Measurements from ENCODE around the gene TEX22. TPM values are rescaled to one million over a fixed set of nuclear protein-coding genes. Genes with fewer than 3 reads are reported as not detected.

Gene TEX22
- total and polyA plus RNA-seq, 8 donors = 0.96 to 3.0 (median 1.5) TPM

DNA sequence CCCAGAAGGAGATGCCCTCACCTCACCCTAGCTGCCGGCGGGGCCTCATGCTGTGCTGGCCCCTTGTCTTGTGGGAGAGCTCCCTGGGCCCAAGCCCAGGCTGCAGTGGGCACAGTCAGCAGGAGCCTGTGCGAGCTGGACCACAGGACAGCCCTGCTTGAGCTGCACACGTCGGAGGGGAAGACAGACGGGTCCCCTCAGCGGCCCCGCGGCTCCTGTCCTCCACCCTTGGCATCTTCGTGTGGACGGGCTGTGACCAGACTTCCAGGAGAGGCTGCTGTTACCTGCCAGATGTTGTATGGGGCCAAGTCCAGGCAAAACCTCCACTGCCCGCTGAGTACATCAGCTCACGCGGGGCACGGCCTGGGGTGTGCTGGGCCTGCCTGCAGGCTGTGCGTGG lies 9.4 kb upstream of the TEX22 start:
- H3K4me3 ChIP-seq = no peak overlapping the region
- no peaks in the 10 kb centered on the region for H3K9me3 ChIP-seq
- no peak for TF ChIP-seq CTCF (IDR thresholded peaks at IDR 0.05)
- intact Hi-C loops (cut with DNase I) = no loop called here
- ATAC-seq (no peak), DNase-seq (peak in 1 of 4 donors; percentile 65)
- H3K36me3 ChIP-seq = peaks cover 0 to 39% of the 10 kb centered on the region in 2 donors
- H3K27ac ChIP-seq = peak overlapping the region in 1 of 2 donors; percentile 19
- H3K4me1 ChIP-seq = peaks cover 0 to 39% of the 10 kb centered on the region in 2 donors
- H3K27me3 ChIP-seq = no peaks in the 10 kb centered on the region

DNA sequence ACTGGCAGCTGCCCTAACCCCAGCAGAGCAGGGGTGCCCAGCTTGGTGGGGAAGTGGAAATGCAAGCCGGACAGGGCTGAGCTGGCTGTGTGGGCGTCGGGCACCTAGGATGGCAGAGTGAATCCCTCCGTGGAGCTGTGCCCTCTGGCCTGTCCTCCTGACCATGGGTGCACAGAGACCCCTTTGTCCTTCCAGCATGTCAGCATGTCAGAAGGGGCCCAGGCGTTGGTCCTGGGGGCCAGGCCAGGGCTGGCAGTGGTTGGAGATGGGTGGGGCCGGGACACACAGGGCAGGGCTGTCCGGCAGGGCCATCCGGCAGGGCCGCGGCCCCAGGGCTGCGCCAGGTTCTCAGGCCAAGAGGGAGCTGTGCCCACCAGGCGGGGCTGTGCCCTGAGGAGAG lies 8.8 kb upstream of the TEX22 start:
- no peak overlapping the region for H3K4me3 ChIP-seq
- DNase-seq (peak in 1 of 4 donors; percentile 75), ATAC-seq (peak; percentile 16)
- no peak for TF ChIP-seq CTCF (IDR thresholded peaks at IDR 0.05)
- H3K9me3 ChIP-seq = no peaks in the 10 kb centered on the region
- intact Hi-C loops (cut with DNase I) = no loop called here
- no peaks in the 10 kb centered on the region for H3K27me3 ChIP-seq
- H3K27ac ChIP-seq = peak overlapping the region; percentile 53 to 71
- peaks cover 0 to 39% of the 10 kb centered on the region in 2 donors for H3K36me3 ChIP-seq
- peaks cover 0 to 44% of the 10 kb centered on the region in 2 donors for H3K4me1 ChIP-seq

- Histone ChIP-seq H3K4me1 (peaks cover 0 to 44% of the 10 kb centered on the region in 2 donors), H3K4me3 (no peak overlapping the region), H3K27me3 (no peaks in the 10 kb centered on the region), H3K36me3 (peaks cover 0 to 36% of the 10 kb centered on the region in 2 donors), H3K27ac (peak overlapping the region; percentile 53 to 71), H3K9me3 (no peaks in the 10 kb centered on the region)
- DNase-seq (peak in 1 of 4 donors; percentile 78), ATAC-seq (peak; percentile 38)
- intact Hi-C loops (cut with DNase I) = no loop called here
- TF ChIP-seq CTCF (IDR thresholded peaks at IDR 0.05) = no peak
Measured at GRCh38 chr14:105389976-105390848, 8.1 kb upstream of the TEX22 start.

DNA sequence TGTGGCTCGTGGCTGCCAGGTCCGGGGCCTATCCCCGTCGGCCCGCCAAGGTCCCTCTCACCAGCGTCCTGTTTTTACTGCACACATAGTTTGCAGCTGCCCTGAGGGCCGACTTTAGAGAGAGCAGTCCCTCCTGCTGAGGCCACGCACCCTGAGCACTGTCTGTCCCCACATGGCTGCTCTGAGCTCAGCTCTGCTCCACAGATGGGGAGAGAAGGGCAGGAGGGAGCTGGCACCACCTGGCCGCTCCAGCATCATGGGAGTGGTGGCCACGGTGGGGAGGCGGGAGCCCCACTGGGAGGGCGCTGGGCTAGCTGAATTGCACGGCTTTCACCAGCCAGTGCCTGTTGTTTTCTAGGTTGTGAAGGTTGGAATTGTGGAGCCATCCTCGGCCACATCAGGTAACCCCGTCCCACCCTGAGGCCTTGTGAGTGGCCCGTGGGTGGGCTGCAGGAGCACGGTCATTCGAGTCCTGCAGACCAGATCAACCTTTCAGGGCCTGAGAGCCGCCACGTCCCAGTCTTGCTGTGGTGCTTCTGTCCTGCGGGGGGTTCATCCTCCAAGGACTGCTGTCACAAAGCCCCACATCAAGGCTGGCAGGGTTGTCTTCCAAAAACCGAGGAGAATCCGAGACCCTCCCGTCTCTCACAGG lies 7.4 kb upstream of the TEX22 start:
- Histone ChIP-seq H3K4me1 (peaks cover 0 to 44% of the 10 kb centered on the region in 2 donors), H3K27ac (no peak overlapping the region)

More for the DNA sequence above, 7.4 kb upstream of the TEX22 start:
- intact Hi-C loops (cut with DNase I) = no loop called here
- no peak overlapping the region for H3K4me3 ChIP-seq
- ATAC-seq = no peak
- H3K27me3 ChIP-seq = no peaks in the 10 kb centered on the region
- no peaks in the 10 kb centered on the region for H3K9me3 ChIP-seq
- TF ChIP-seq CTCF (IDR thresholded peaks at IDR 0.05) = no peak
- DNase-seq = no peak
- peaks cover 0 to 29% of the 10 kb centered on the region in 2 donors for H3K36me3 ChIP-seq

All from left lung (tissue), 10 donors.